ENCODE results near the gene RNF114. TPM values are rescaled to one million over a fixed set of nuclear protein-coding genes. Genes with fewer than 3 reads are reported as not detected.
A peak's percentile ranks its signal among the peaks of the same experiment; 100 is the strongest.

The RNF114 gene
- total and polyA plus RNA-seq, 2 experiments from 2014 or later = 65.8 to 93.7 TPM

- Histone ChIP-seq H2AFZ (no peak overlapping the region), H3K27ac (no peak overlapping the region), H4K20me1 (ENCODE audit: insufficient read depth, poor library complexity, severe bottlenecking) (no peaks in the 10 kb centered on the region), H3K36me3 (replicated peaks; ENCODE audit: insufficient read depth, low read depth) (no peaks in the 10 kb centered on the region), H3K4me2 (no peak overlapping the region), H3K79me2 (no peaks in the 10 kb centered on the region), H3K27me3 (no peaks in the 10 kb centered on the region), H3K4me3 (no peak overlapping the region), H3K9me2 (replicated peaks; ENCODE audit: insufficient read depth) (no peaks in the 10 kb centered on the region), H3K9me3 (ENCODE audit: low read depth) (no peaks in the 10 kb centered on the region), H3K4me1 (ENCODE audit: insufficient read depth) (no peaks in the 10 kb centered on the region)
- TF ChIP-seq, protein P1, sequence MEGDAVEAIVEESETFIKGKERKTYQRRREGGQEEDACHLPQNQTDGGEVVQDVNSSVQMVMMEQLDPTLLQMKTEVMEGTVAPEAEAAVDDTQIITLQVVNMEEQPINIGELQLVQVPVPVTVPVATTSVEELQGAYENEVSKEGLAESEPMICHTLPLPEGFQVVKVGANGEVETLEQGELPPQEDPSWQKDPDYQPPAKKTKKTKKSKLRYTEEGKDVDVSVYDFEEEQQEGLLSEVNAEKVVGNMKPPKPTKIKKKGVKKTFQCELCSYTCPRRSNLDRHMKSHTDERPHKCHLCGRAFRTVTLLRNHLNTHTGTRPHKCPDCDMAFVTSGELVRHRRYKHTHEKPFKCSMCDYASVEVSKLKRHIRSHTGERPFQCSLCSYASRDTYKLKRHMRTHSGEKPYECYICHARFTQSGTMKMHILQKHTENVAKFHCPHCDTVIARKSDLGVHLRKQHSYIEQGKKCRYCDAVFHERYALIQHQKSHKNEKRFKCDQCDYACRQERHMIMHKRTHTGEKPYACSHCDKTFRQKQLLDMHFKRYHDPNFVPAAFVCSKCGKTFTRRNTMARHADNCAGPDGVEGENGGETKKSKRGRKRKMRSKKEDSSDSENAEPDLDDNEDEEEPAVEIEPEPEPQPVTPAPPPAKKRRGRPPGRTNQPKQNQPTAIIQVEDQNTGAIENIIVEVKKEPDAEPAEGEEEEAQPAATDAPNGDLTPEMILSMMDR (IDR thresholded peaks at IDR 0.05; ENCODE audit: poor library complexity) = peak; percentile 83
- TF ChIP-seq EZH2 (IDR thresholded peaks at IDR 0.05; ENCODE audit: borderline replicate concordance) = no peak
- DNase-seq (ENCODE audit: low spot score) = peak; percentile 72
- 45% methylated on average over 13 of the region's 18 CpGs for WGBS (ENCODE audit: low lambda C conversion rate, missing lambda C conversion rate)
These were observed 47.8 kb upstream of the RNF114 start for GRCh38 chr20:49888212-49889000.

DNA sequence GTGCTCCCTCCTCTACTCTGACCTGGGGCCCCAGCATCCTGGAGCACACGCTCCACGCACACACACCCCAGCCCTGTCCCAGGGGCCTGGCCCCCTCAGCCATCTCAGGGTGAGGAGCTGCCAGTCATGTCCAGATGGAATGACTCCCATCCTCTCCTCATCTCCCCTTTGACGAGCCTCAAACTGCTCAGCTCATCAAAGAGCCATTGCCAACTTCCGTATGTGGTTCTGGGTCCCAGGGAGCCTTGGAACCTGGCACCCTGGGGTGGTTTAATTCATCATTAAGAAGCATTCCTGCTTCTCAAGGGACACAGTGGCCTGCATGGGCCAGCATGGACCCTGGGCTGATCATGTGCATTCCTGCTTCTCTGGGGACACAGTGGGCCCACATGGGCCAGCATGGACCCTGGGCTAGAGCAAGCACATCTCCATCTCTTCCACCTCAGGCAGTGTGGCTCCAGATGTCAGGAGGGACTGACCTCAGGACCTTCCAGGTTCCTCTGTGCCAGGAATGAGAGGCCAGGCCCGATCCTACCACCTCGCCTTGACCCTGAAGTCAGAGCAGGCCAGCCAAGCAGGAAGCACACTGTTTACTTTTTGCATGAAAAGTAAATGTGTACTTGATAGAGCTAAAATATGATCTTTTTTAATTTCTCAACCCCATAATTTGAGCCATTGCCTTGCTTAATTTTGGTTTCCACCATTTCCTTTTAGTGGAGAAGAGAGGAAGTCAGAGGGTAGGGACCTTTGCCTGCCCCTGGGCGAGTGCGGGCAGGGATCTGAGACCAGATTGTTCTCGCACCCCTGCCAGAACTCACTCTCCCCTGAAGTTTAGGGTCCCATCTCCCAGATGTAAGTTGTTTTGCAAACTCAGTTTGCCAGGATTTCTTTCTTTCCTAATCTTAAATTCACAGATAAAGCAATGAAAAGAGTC, 46.9 kb upstream of the RNF114 start:
- Histone ChIP-seq H4K20me1 (ENCODE audit: insufficient read depth, poor library complexity, severe bottlenecking) (no peaks in the 10 kb centered on the region), H3K4me1 (ENCODE audit: insufficient read depth) (no peaks in the 10 kb centered on the region), H3K4me3 (no peak overlapping the region), H3K79me2 (no peaks in the 10 kb centered on the region), H3K9me2 (replicated peaks; ENCODE audit: insufficient read depth) (no peaks in the 10 kb centered on the region), H2AFZ (no peak overlapping the region), H3K9me3 (ENCODE audit: low read depth) (no peaks in the 10 kb centered on the region), H3K27me3 (no peaks in the 10 kb centered on the region), H3K27ac (no peak overlapping the region), H3K36me3 (replicated peaks; ENCODE audit: insufficient read depth, low read depth) (no peaks in the 10 kb centered on the region), H3K4me2 (no peak overlapping the region)
- DNase-seq (ENCODE audit: low spot score) = no peak
- TF ChIP-seq EZH2phosphoT487 (IDR thresholded peaks at IDR 0.05; ENCODE audit: low read depth, severe bottlenecking, unreplicated experiment) = no peak
- TF ChIP-seq, protein P1 (IDR thresholded peaks at IDR 0.05; ENCODE audit: poor library complexity) = no peak
- TF ChIP-seq EZH2 (IDR thresholded peaks at IDR 0.05; ENCODE audit: borderline replicate concordance) = no peak
- whole genome bisulfite sequencing (ENCODE audit: low lambda C conversion rate, missing lambda C conversion rate) = 93% methylated on average over 9 of the region's 9 CpGs

GRCh38 chr20:49889935-49890333, 46.3 kb upstream of the RNF114 start:
- H3K4me2 ChIP-seq = no peak overlapping the region
- 75% methylated on average over 9 of the region's 9 CpGs for WGBS (ENCODE audit: low lambda C conversion rate, missing lambda C conversion rate)
- H3K36me3 ChIP-seq (replicated peaks; ENCODE audit: insufficient read depth, low read depth) = no peaks in the 10 kb centered on the region
- H2AFZ ChIP-seq = no peak overlapping the region
- H3K27me3 ChIP-seq = no peaks in the 10 kb centered on the region
- no peaks in the 10 kb centered on the region for H3K9me3 ChIP-seq (ENCODE audit: low read depth)
- H3K4me1 ChIP-seq (ENCODE audit: insufficient read depth) = no peaks in the 10 kb centered on the region
- no peaks in the 10 kb centered on the region for H3K79me2 ChIP-seq
- no peaks in the 10 kb centered on the region for H3K9me2 ChIP-seq (replicated peaks; ENCODE audit: insufficient read depth)
- no peak overlapping the region for H3K27ac ChIP-seq
- no peak for TF ChIP-seq EZH2 (IDR thresholded peaks at IDR 0.05; ENCODE audit: borderline replicate concordance)
- H4K20me1 ChIP-seq (ENCODE audit: insufficient read depth, poor library complexity, severe bottlenecking) = no peaks in the 10 kb centered on the region
- no peak for DNase-seq (ENCODE audit: low spot score)
- no peak overlapping the region for H3K4me3 ChIP-seq
